Esophagus (tissue), 2 donors: ENCODE data around the gene MFSD6. TPM values are rescaled to one million over a fixed set of nuclear protein-coding genes. Genes with fewer than 3 reads are reported as not detected.

Source experiments
- H3K27ac ChIP-seq, 2 donors: one replicate each; pipeline ENCODE4 v1.5.1; 2013; ENCODE audit warnings: low read depth in 2 of 2, mild to moderate bottlenecking in 2 of 2, inconsistent platforms in 1 of 2, low read length in 1 of 2, moderate library complexity in 1 of 2
- H3K27me3 ChIP-seq, 2 donors: one replicate each; pipeline ENCODE4 v1.6.1; 2013; ENCODE audit warnings: low read length in 2 of 2, control low read depth in 1 of 2, mild to moderate bottlenecking in 1 of 2; ENCODE audit not compliant: insufficient read depth in 2 of 2, control insufficient read depth in 1 of 2
- H3K36me3 ChIP-seq, 2 donors: one replicate each; pipeline ENCODE4 v1.6.1; 2013; ENCODE audit warnings: low read length in 1 of 2; ENCODE audit not compliant: control insufficient read depth in 2 of 2, insufficient read depth in 2 of 2
- H3K4me1 ChIP-seq, 2 donors: one replicate each; pipeline ENCODE4 v1.6.1; 2013; ENCODE audit warnings: low read length in 1 of 2; ENCODE audit not compliant: control insufficient read depth in 2 of 2, insufficient read depth in 2 of 2
- H3K4me3 ChIP-seq, 2 donors: one replicate each; pipeline ENCODE4 v1.5.1; 2013; ENCODE audit warnings: low read length in 2 of 2, mild to moderate bottlenecking in 2 of 2, low read depth in 1 of 2, moderate library complexity in 1 of 2
- H3K9me3 ChIP-seq, 2 donors: one replicate each; pipeline ENCODE4 v1.6.1; 2013; ENCODE audit warnings: mild to moderate bottlenecking in 2 of 2, low read depth in 1 of 2, low read length in 1 of 2, moderate library complexity in 1 of 2; ENCODE audit not compliant: control insufficient read depth in 2 of 2, insufficient read depth in 1 of 2
- WGBS, 2 donors: extraction: QIAGEN DNeasy Blood & Tissue Kit; methylation state at CpG; one replicate each; pipeline ENCODE4 v1.1.7; 2013; 5-methylcytosine and 5-hydroxymethylcytosine counted together
- polyA plus RNA-seq, 2 donors: library from polyadenylated mRNA; stranded (reverse); fragments of 200-250 nt; gene quantifications; one replicate each; pipeline ENCODE4 v1.2.3, GENCODE V29; 2013
- donor health status: healthy with polysubstance abuse.
- donor health status: Bipolar disorder and iron deficiency.

The MFSD6 gene
- polyA plus RNA-seq, 2 donors: 25.2 to 30.5 TPM

DNA sequence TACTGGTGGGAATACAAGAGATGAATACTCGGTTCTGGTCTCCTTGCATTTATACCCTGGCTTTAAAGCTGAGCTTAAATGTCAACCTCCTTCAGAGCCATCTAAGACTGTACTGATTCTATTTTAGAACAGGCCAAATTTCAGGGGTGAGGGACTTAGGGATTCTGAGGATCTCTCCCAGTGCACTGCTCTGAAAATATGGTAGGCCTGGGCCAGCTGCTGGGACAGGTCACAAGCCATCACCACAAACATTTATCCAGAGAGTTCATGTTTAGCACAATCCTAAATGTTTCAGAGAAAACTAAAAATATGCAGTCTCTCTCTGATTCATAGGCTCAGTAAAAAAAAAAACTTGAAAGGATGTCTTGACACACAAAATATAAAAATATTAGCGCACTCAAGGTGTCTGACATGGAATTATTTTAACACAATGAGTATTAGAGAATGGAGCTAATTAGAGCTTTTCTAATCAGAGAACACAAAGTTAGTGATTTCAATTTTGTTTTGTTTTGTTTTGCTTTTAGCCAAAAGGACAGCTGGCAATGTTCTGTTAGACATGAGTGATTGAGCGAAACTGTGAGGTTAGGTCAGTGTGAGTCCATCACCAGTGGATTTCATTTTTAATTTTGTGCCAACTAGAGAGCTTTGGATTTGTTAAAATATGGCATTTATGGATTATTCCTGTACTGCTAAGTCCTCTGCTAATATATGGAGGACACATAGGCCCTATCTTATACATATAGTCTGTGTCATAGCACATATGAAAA is 38.8 kb downstream of the MFSD6 start:
- H3K27ac ChIP-seq: no peak overlapping the region
- H3K36me3 ChIP-seq: no peaks in the 10 kb centered on the region
- peaks cover 0 to 2% of the 10 kb centered on the region in 2 donors for H3K4me1 ChIP-seq
- H3K9me3 ChIP-seq: no peaks in the 10 kb centered on the region
- no peak overlapping the region for H3K4me3 ChIP-seq
- 84 to 88% methylated on average over 3 of the region's 3 CpGs for WGBS, 2 donors
- H3K27me3 ChIP-seq: no peaks in the 10 kb centered on the region

DNA sequence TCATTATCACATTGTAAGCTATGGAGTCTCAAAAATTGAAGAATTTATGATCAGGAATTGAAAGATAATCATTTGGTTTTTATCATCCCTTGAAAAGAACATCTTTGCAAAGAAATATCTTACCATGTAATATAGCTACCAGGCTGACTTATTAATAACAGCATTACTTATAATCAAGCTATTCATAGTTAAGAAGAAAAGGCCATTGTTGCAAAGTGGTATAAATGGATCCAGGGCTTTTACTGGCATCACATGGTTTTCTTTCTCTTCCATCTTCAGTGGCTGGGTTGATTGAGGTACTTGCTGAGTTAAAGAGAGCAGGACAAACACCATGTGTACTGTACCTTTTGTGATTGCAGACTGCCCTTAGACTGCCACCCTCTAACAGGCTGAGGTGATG is 39.6 kb downstream of the MFSD6 start:
- H3K9me3 ChIP-seq: no peaks in the 10 kb centered on the region
- no peak overlapping the region for H3K4me3 ChIP-seq
- H3K27ac ChIP-seq: no peak overlapping the region
- peaks cover 0 to 2% of the 10 kb centered on the region in 2 donors for H3K4me1 ChIP-seq
- no peaks in the 10 kb centered on the region for H3K27me3 ChIP-seq
- no peaks in the 10 kb centered on the region for H3K36me3 ChIP-seq

- Histone ChIP-seq H3K4me3 (no peak overlapping the region), H3K27ac (no peak overlapping the region), H3K4me1 (no peaks in the 10 kb centered on the region), H3K36me3 (no peaks in the 10 kb centered on the region), H3K9me3 (no peaks in the 10 kb centered on the region), H3K27me3 (no peaks in the 10 kb centered on the region)
- WGBS, 2 donors: 89 to 99% methylated on average over 3 of the region's 3 CpGs
Measured at GRCh38 chr2:190449925-190450324, 41.8 kb downstream of the MFSD6 start.

- no peaks in the 10 kb centered on the region for H3K27me3 ChIP-seq
- no peaks in the 10 kb centered on the region for H3K36me3 ChIP-seq
- H3K4me1 ChIP-seq: no peaks in the 10 kb centered on the region
- no peak overlapping the region for H3K27ac ChIP-seq
- H3K9me3 ChIP-seq: no peaks in the 10 kb centered on the region
- WGBS, 2 donors: 92 to 93% methylated on average over 2 of the region's 2 CpGs
- no peak overlapping the region for H3K4me3 ChIP-seq
Measured at GRCh38 chr2:190450363-190450762, 42.2 kb downstream of the MFSD6 start.

GRCh38 chr2:190451561-190452176 is 43.5 kb downstream of the MFSD6 start:
- H3K4me1 ChIP-seq: no peaks in the 10 kb centered on the region
- H3K27ac ChIP-seq: no peak overlapping the region
- no peaks in the 10 kb centered on the region for H3K9me3 ChIP-seq
- WGBS, 2 donors: 87% methylated on average over 2 of the region's 2 CpGs
- no peaks in the 10 kb centered on the region for H3K27me3 ChIP-seq
- H3K36me3 ChIP-seq: no peaks in the 10 kb centered on the region
- no peak overlapping the region for H3K4me3 ChIP-seq

- no peaks in the 10 kb centered on the region for H3K9me3 ChIP-seq
- no peaks in the 10 kb centered on the region for H3K36me3 ChIP-seq
- no peak overlapping the region for H3K27ac ChIP-seq
- H3K27me3 ChIP-seq: no peaks in the 10 kb centered on the region
- 74 to 77% methylated on average over 1 of the region's 1 CpG for WGBS, 2 donors
- no peak overlapping the region for H3K4me3 ChIP-seq
- no peaks in the 10 kb centered on the region for H3K4me1 ChIP-seq
Measured at GRCh38 chr2:190452433-190452832, 44.3 kb downstream of the MFSD6 start.

- Histone ChIP-seq H3K36me3 (no peaks in the 10 kb centered on the region), H3K4me3 (no peak overlapping the region)
- 98 to 99% methylated on average over 2 of the region's 2 CpGs for WGBS, 2 donors
Measured at GRCh38 chr2:190454795-190455194, 46.6 kb downstream of the MFSD6 start.

DNA sequence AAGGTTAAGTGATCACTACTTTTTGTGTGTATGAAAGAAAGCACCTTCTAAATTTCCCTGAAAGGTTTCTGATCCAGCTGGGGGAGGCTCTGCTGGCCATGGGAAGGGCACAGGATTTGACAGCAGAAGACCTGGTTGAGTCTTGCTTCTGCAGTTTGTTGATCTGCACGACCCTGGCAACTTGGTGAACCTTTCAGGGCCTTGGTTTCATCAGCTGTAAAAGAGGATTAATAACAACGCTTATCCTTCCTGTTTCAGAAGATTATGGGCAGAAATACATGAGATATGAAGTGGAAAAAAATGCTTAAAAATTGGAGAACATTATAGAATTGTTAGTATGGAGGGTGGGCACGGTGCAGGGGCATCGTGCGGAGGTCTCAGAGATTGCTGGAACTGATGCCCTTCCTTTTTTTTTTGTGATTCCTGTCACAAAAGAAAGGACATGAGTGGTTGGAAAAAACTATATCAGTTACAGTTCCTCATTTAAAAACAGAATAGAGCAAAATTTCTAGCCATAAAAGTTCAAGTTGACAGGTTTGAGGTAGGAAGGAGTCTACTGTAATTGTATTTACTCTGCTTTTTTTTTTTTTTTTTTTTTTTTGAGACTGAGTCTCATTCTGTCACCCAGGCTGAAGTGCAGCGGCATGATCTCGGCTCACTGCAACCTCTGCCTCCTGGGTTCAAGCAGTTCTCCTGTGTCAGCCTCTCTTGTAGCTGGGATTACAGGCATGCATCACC is 47.4 kb downstream of the MFSD6 start:
- H3K36me3 ChIP-seq: no peaks in the 10 kb centered on the region
- no peak overlapping the region for H3K27ac ChIP-seq
- no peaks in the 10 kb centered on the region for H3K9me3 ChIP-seq
- H3K4me1 ChIP-seq: peaks cover 0 to under 1% of the 10 kb centered on the region in 2 donors
- H3K27me3 ChIP-seq: no peaks in the 10 kb centered on the region
- H3K4me3 ChIP-seq: no peak overlapping the region
- 86 to 91% methylated on average over 7 of the region's 7 CpGs for WGBS, 2 donors

More at GRCh38 chr2:190454795-190455194, 46.6 kb downstream of the MFSD6 start:
- Histone ChIP-seq H3K27me3 (no peaks in the 10 kb centered on the region), H3K4me1 (no peaks in the 10 kb centered on the region), H3K9me3 (no peaks in the 10 kb centered on the region), H3K27ac (no peak overlapping the region)

DNA sequence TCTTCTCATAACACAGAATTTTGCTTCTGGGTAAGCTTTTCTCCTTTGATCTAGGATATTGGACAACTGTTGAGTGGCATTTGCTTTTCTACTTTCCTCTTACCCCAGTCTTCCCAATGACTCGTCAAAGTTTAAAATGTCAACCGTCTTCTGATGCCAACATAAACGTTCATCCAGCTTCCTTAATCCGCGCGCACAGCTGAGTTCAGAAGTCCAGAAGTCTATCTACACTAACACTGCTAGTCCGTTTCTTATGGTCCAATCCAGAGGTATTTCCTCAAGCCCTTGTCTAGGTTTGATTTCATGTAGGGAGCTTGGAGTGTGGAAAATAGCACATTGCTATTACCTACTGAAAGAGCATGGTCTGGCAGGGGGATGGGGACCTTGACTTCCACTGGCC is 48.7 kb downstream of the MFSD6 start:
- no peaks in the 10 kb centered on the region for H3K27me3 ChIP-seq
- 74 to 84% methylated on average over 7 of the region's 7 CpGs for WGBS, 2 donors
- H3K4me1 ChIP-seq: peaks cover 0 to 2% of the 10 kb centered on the region in 2 donors
- no peaks in the 10 kb centered on the region for H3K36me3 ChIP-seq
- no peak overlapping the region for H3K27ac ChIP-seq
- H3K4me3 ChIP-seq: no peak overlapping the region
- H3K9me3 ChIP-seq: no peaks in the 10 kb centered on the region
